Nephron progenitor cell (in vitro differentiated cells): ENCODE data around the gene CCDC92.

Source experiments
- DNase-seq: peaks from one replicate; pipeline ENCODE4 v3.0.0; 2021
- H3K27ac Mint-ChIP-seq: 2 replicates; pipeline ENCODE4 v1.8.0; 2021; ENCODE audit warnings: mild to moderate bottlenecking, moderate library complexity, mixed read lengths
- H3K27me3 Mint-ChIP-seq: 2 replicates; pipeline ENCODE4 v1.8.0; 2021; ENCODE audit warnings: mild to moderate bottlenecking, low read depth, mixed read lengths; ENCODE audit not compliant: poor library complexity
- H3K36me3 Mint-ChIP-seq: 2 replicates; pipeline ENCODE4 v1.8.0; 2021; ENCODE audit warnings: low read depth, mixed read lengths
- H3K4me1 Mint-ChIP-seq: 2 replicates; pipeline ENCODE4 v1.8.0; 2021; ENCODE audit warnings: mixed read lengths
- H3K4me3 Mint-ChIP-seq: 2 replicates; pipeline ENCODE4 v1.8.0; 2021; ENCODE audit warnings: mild to moderate bottlenecking, moderate library complexity, mixed read lengths
- H3K9me3 Mint-ChIP-seq: 2 replicates; pipeline ENCODE4 v1.8.0; 2021; ENCODE audit warnings: mild to moderate bottlenecking, moderate library complexity, mixed read lengths
- CTCF ChIP-seq: fragments of 200-600 bp; sonication (generic); IDR thresholded peaks from 2 replicates; pipeline ENCODE4 v1.5.0; 2021; ENCODE audit warnings: antibody characterized with exemption

Gene CCDC92

GRCh38 chr12:123928897-123929296 lies 43.7 kb downstream of the CCDC92 start:
- Mint-ChIP-seq H3K27me3 (peaks cover 22% of the 10 kb centered on the region), H3K36me3 (peaks cover 20% of the 10 kb centered on the region), H3K4me3 (no peak overlapping the region), H3K4me1 (peaks cover 10% of the 10 kb centered on the region), H3K9me3 (peaks cover 8% of the 10 kb centered on the region), H3K27ac (no peak overlapping the region)
- DNase-seq, result no peak
- no peak for TF ChIP-seq CTCF

DNA sequence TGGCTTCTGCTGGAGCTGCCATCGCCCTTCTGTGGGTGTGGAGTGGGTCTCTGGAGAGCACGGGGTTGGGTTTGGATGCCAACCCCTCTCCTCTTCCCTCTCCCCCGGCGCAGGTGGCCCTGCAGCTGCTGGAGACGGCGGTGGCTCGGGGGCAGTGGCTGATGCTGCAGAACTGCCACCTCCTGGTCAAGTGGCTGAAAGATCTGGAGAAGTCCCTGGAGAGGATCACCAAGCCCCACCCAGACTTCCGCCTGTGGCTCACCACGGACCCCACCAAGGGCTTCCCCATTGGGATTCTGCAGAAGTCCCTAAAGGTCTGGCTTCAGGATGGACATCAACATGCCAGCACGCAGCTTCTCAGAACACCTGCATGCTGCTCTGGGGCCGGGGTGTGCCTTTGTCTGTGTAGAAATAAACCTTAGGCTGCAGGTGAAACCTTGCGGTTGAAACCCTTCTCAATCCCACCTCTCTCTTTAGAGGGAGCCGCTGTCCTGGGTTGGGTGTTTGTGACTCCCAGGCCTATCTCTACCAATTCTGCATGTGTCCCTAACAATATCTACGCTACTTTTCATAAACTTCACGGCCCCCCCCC lies 44.3 kb downstream of the CCDC92 start:
- no peak for DNase-seq
- H3K9me3 Mint-ChIP-seq, result peaks cover 8% of the 10 kb centered on the region
- no peak overlapping the region for H3K27ac Mint-ChIP-seq
- no peak for TF ChIP-seq CTCF
- H3K36me3 Mint-ChIP-seq, result peaks cover 16% of the 10 kb centered on the region
- peaks cover 22% of the 10 kb centered on the region for H3K27me3 Mint-ChIP-seq
- H3K4me3 Mint-ChIP-seq, result no peak overlapping the region
- peaks cover 10% of the 10 kb centered on the region for H3K4me1 Mint-ChIP-seq

DNA sequence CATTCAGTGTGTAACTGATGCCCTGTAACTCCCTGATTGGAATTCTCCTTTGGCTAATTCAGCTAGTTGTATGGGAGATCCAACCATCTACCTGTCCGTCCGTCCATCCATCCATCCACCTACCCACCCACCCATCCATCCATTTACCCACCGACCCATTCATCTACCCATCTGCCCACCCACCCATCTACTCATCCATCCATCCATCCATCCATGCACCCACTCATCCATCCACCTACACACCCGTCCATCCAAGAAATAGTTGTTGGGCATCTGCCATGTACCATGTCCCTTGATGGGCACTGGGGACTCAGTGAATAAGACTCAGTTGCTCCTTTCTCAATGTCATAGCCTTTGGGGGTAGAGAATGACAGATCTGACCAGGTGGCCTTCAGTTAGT lies 48.1 kb downstream of the CCDC92 start:
- no peak overlapping the region for H3K4me3 Mint-ChIP-seq
- H3K27me3 Mint-ChIP-seq, result peaks cover 15% of the 10 kb centered on the region
- no peak for DNase-seq
- TF ChIP-seq CTCF, result no peak
- H3K9me3 Mint-ChIP-seq, result no peaks in the 10 kb centered on the region
- H3K4me1 Mint-ChIP-seq, result peaks cover 10% of the 10 kb centered on the region
- no peaks in the 10 kb centered on the region for H3K36me3 Mint-ChIP-seq
- H3K27ac Mint-ChIP-seq, result no peak overlapping the region

- DNase-seq, result no peak
- no peak for TF ChIP-seq CTCF
- Mint-ChIP-seq H3K4me1 (peaks cover 5% of the 10 kb centered on the region), H3K36me3 (no peaks in the 10 kb centered on the region), H3K27ac (no peak overlapping the region), H3K9me3 (no peaks in the 10 kb centered on the region), H3K27me3 (peaks cover 15% of the 10 kb centered on the region), H3K4me3 (no peak overlapping the region)
These were observed 48.7 kb downstream of the CCDC92 start for GRCh38 chr12:123923927-123924326.

- H3K4me3 Mint-ChIP-seq, result no peak overlapping the region
- no peak for TF ChIP-seq CTCF
- no peaks in the 10 kb centered on the region for H3K9me3 Mint-ChIP-seq
- no peaks in the 10 kb centered on the region for H3K36me3 Mint-ChIP-seq
- H3K27ac Mint-ChIP-seq, result no peak overlapping the region
- H3K27me3 Mint-ChIP-seq, result peaks cover 15% of the 10 kb centered on the region
- no peaks in the 10 kb centered on the region for H3K4me1 Mint-ChIP-seq
- DNase-seq, result no peak
These were observed 49.6 kb downstream of the CCDC92 start for GRCh38 chr12:123923038-123923437.

GRCh38 chr12:123919980-123920360 lies 52.7 kb downstream of the CCDC92 start:
- no peaks in the 10 kb centered on the region for H3K9me3 Mint-ChIP-seq
- no peak overlapping the region for H3K27ac Mint-ChIP-seq
- H3K4me1 Mint-ChIP-seq, result peaks cover 7% of the 10 kb centered on the region
- no peak for TF ChIP-seq CTCF
- DNase-seq, result no peak
- H3K4me3 Mint-ChIP-seq, result no peak overlapping the region
- H3K27me3 Mint-ChIP-seq, result peaks cover 10% of the 10 kb centered on the region
- no peaks in the 10 kb centered on the region for H3K36me3 Mint-ChIP-seq
